Fibroblast of lung (primary cell): ENCODE measurements around the gene RCOR1.

Experiments used
- EZH2 ChIP-seq: IDR thresholded peaks from 2 replicates; pipeline ENCODE4 v1.5.1; 2012; ENCODE audit warnings: low read length, control low read depth, mild to moderate bottlenecking; ENCODE audit errors: missing control alignments
- TF ChIP-seq, protein P1 (sequence below), 2 donors: IDR thresholded peaks in 1 of 2; conservative IDR thresholded peaks in 1 of 2; 1 replicate in 1 of 2; 2 replicates in 1 of 2; pipeline ENCODE4 v1.5.1; 2011 to 2012; ENCODE audit warnings: low read length in 2 of 2, control low read depth in 1 of 2, inconsistent platforms in 1 of 2, low read depth in 1 of 2, mild to moderate bottlenecking in 1 of 2

- TF ChIP-seq, protein P1, sequence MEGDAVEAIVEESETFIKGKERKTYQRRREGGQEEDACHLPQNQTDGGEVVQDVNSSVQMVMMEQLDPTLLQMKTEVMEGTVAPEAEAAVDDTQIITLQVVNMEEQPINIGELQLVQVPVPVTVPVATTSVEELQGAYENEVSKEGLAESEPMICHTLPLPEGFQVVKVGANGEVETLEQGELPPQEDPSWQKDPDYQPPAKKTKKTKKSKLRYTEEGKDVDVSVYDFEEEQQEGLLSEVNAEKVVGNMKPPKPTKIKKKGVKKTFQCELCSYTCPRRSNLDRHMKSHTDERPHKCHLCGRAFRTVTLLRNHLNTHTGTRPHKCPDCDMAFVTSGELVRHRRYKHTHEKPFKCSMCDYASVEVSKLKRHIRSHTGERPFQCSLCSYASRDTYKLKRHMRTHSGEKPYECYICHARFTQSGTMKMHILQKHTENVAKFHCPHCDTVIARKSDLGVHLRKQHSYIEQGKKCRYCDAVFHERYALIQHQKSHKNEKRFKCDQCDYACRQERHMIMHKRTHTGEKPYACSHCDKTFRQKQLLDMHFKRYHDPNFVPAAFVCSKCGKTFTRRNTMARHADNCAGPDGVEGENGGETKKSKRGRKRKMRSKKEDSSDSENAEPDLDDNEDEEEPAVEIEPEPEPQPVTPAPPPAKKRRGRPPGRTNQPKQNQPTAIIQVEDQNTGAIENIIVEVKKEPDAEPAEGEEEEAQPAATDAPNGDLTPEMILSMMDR (conservative IDR thresholded peaks at IDR 0.05 in 1 of 2, IDR thresholded peaks at IDR 0.05 in 1 of 2; ENCODE audit: low read depth in 1 of 2, low read length in 2 of 2), result no peak
- no peak for TF ChIP-seq EZH2
Measured at GRCh38 chr14:102565959-102566358, 26.5 kb upstream of the RCOR1 start.
